Thymus (tissue), 11 donors: ENCODE measurements around the gene TPCN2. TPM values are rescaled to one million over a fixed set of nuclear protein-coding genes. Genes with fewer than 3 reads are reported as not detected.
"Not testable (repeated sequence)": the region's sequence is repeated elsewhere in the genome, so short reads cannot be mapped to it uniquely, and the experiment has no call there.

Experiments used
- DNase-seq, 9 donors: peaks; one replicate each; pipeline ENCODE4 v3.0.0-alpha.2; 2013; ENCODE audit warnings: low spot score in 9 of 9, low read depth in 6 of 9, missing footprints in 1 of 9
- H3K27ac ChIP-seq, 2 donors: one replicate each; pipeline ENCODE4 v1.5.1; 2013; ENCODE audit warnings: control low read depth in 1 of 2, low read depth in 1 of 2, low read length in 1 of 2, mild to moderate bottlenecking in 1 of 2, moderate library complexity in 1 of 2
- H3K27me3 ChIP-seq, 2 donors: one replicate each; pipeline ENCODE4 v1.5.1; 2013; ENCODE audit warnings: low read length in 1 of 2; ENCODE audit not compliant: control insufficient read depth in 2 of 2, insufficient read depth in 1 of 2
- H3K36me3 ChIP-seq, 2 donors: one replicate each; pipeline ENCODE4 v1.5.1; 2013; ENCODE audit warnings: low read length in 1 of 2, mild to moderate bottlenecking in 1 of 2, moderate library complexity in 1 of 2; ENCODE audit not compliant: control insufficient read depth in 2 of 2, insufficient read depth in 2 of 2
- H3K4me1 ChIP-seq, 2 donors: one replicate each; pipeline ENCODE4 v1.5.1; 2013; ENCODE audit warnings: low read length in 2 of 2; ENCODE audit not compliant: control insufficient read depth in 2 of 2, insufficient read depth in 2 of 2
- H3K4me3 ChIP-seq, 2 donors: one replicate each; pipeline ENCODE4 v1.5.1; 2013; ENCODE audit warnings: low read length in 2 of 2, control low read depth in 1 of 2, mild to moderate bottlenecking in 1 of 2
- H3K9me3 ChIP-seq, 2 donors: one replicate each; pipeline ENCODE4 v1.5.1; 2013; ENCODE audit warnings: low read length in 1 of 2, mild to moderate bottlenecking in 1 of 2; ENCODE audit not compliant: control insufficient read depth in 2 of 2, insufficient read depth in 1 of 2
- WGBS: extraction: QIAGEN DNeasy Blood & Tissue Kit; methylation state at CpG from one replicate; pipeline ENCODE4 v1.1.7; 2013; 5-methylcytosine and 5-hydroxymethylcytosine counted together
- polyA plus RNA-seq: library from polyadenylated mRNA; stranded (reverse); fragments of 200-250 nt; gene quantifications from one replicate; pipeline ENCODE4 v1.2.3, GENCODE V29; 2013
- total RNA-seq: library from RNA; stranded (reverse); fragments of 120-200 nt; gene quantifications from one replicate; pipeline ENCODE4 v1.2.4, GENCODE V29; 2013
- donor health status: healthy.

Gene TPCN2
- total and polyA plus RNA-seq, 2 donors = 5.3 to 9.8 TPM

DNA sequence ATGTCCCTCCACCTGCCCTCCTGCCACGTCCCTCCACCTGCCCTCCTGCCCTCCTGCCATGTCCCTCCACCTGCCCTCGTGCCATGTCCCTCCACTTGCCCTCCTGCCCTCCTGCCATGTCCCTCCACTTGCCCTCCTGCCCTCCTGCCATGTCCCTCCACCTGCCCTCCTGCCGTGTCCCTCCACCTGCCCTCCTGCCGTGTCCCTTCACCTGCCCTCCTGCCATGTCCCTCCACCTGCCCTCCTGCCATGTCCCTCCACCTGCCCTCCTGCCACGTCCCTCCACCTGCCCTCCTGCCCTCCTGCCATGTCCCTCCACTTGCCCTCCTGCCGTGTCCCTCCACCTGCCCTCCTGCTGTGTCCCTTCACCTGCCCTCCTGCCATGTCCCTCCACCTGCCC is 28.2 kb downstream of the TPCN2 start:
- H3K4me1 ChIP-seq = peaks cover 2 to 20% of the 10 kb centered on the region in 2 donors
- H3K4me3 ChIP-seq, H3K9me3 ChIP-seq, H3K27ac ChIP-seq, DNase-seq, H3K27me3 ChIP-seq: not testable (repeated sequence)
- 73% methylated on average over 6 of the region's 6 CpGs for WGBS
- H3K36me3 ChIP-seq = peaks cover 24 to 29% of the 10 kb centered on the region in 2 donors

DNA sequence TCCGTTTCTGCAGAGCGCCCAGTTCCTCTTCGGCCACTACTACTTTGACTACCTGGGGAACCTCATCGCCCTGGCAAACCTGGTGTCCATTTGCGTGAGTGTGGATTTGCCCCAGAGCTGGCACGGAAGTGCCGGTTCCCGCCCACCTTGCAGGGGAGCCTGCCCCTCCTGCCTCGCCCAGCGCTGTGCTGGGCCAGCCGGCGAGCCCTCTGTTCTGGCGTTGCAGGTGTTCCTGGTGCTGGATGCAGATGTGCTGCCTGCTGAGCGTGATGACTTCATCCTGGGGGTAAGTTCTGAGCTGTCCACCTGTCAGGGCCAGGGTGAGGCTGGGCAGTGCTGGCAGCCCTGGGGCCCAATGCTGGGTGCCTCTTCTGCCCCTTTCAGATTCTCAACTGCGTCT is 29.8 kb downstream of the TPCN2 start:
- WGBS = 97% methylated on average over 15 of the region's 15 CpGs
- H3K4me1 ChIP-seq = peaks cover 2 to 20% of the 10 kb centered on the region in 2 donors
- no peak overlapping the region for H3K27ac ChIP-seq

DNA sequence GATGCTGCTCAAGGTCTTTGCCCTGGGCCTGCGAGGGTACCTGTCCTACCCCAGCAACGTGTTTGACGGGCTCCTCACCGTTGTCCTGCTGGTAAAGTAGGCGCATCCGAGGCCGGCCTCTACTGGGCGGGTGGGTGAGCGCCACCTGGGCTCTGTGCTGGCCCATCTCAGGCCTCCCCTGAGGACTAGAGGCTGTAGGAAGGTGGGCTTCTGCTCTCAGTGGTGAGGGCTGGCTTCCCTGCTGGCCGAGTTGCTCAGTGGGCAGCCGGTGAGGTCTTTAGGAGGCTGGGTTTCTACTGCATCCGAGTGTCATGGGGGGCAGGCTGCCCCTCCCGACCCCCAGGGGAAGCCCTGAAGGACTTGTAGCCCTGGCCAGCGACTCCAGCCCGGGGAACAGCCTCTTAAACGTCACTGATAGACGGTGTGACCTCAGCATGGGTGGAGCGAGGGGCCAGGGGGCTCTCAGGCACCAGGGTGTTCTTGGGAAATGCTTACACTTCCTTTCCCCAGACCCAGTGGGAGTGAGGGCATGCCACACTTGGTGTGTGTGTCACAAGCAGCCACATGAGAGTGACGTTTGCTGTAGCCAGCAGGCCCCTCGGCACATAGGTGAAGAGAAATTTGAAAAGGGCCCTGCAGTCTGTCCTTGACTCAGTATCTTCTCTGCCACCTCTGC is 30.3 kb downstream of the TPCN2 start:
- no peak for DNase-seq
- H3K27ac ChIP-seq = no peak overlapping the region
- WGBS = 97% methylated on average over 20 of the region's 20 CpGs

More for the DNA sequence above, 29.8 kb downstream of the TPCN2 start:
- no peaks in the 10 kb centered on the region for H3K9me3 ChIP-seq
- no peak for DNase-seq
- peaks cover 21 to 22% of the 10 kb centered on the region in 2 donors for H3K36me3 ChIP-seq
- H3K27me3 ChIP-seq = no peaks in the 10 kb centered on the region
- no peak overlapping the region for H3K4me3 ChIP-seq

DNA sequence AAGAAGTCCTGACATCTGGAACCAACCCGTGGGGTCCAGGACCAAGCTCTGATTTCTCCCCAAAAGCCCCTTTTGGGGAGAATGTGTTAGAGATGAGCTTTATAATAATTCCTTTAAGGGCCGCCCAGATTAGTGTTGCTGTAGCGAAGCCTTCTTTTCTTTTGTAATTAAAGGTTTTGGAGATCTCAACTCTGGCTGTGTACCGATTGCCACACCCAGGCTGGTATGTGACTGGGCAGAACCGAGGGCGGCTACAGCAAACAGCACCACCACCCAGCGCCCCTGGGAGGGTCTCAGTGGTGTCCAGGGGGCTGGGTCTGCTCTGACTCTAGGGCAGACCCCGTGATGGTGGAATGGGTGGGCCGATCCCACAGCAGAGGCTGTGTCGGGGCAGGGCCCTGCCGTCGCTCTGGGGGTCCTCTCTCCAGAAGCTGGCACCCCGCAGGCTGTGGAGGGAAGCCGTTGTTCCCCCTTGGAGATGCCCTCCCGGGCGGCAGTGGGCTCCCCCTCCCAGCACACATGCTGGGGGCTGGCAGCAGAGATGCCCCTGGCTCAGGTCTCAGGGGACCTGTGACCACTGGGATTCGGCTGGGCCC is 31.0 kb downstream of the TPCN2 start:
- H3K27ac ChIP-seq = no peak overlapping the region
- 92% methylated on average over 17 of the region's 17 CpGs for WGBS
- peaks cover 22 to 25% of the 10 kb centered on the region in 2 donors for H3K36me3 ChIP-seq
- H3K27me3 ChIP-seq = no peaks in the 10 kb centered on the region
- no peak overlapping the region for H3K4me3 ChIP-seq
- no peak for DNase-seq
- H3K4me1 ChIP-seq = peaks cover 0 to 12% of the 10 kb centered on the region in 2 donors
- no peaks in the 10 kb centered on the region for H3K9me3 ChIP-seq

More for the DNA sequence above, 30.3 kb downstream of the TPCN2 start:
- no peaks in the 10 kb centered on the region for H3K9me3 ChIP-seq
- no peaks in the 10 kb centered on the region for H3K27me3 ChIP-seq
- peaks cover 21 to 22% of the 10 kb centered on the region in 2 donors for H3K36me3 ChIP-seq
- H3K4me1 ChIP-seq = peaks cover 2 to 18% of the 10 kb centered on the region in 2 donors
- H3K4me3 ChIP-seq = no peak overlapping the region

DNA sequence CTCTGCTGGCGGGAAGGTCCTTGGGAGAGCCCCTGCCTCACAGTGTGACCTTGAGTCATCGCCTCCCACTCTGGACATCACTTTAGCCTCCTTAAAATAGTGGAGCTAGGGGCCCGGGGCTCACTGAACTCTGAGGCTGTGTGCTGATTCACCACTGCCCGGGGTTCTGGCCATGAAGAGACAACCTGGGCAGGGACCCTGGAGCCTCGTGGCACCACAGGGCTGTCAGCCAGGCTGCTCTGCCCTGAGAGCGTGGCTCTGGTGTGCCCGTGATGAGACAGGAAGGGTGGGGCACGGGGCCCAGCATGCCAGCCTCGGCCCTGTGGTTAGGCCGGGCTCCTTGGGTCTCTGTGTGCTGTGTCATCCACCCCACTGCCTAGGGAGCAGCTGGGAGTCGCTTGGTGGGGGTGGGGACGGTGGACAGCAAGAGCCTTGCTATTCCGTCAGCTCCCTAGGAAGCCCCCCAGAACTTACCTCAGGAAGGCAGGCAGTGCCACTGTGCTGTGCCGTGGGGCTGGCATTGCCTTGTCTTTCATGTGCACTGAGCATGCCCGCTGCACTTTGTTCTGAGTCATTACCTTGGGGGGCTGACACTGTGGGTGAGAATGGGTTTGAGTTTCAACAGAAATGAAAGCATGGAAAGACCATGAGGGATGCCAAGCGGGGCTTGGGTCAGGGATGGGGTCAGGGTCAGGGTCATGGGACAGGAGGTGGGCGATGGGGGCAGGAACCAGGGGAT is 31.7 kb downstream of the TPCN2 start:
- H3K27me3 ChIP-seq = no peaks in the 10 kb centered on the region
- no peak for DNase-seq
- WGBS = 49% methylated on average over 17 of the region's 17 CpGs
- H3K27ac ChIP-seq = no peak overlapping the region
- H3K36me3 ChIP-seq = peaks cover 22 to 28% of the 10 kb centered on the region in 2 donors
- H3K4me1 ChIP-seq = peaks cover 0 to 8% of the 10 kb centered on the region in 2 donors
- H3K4me3 ChIP-seq = no peak overlapping the region
- H3K9me3 ChIP-seq = no peaks in the 10 kb centered on the region

DNA sequence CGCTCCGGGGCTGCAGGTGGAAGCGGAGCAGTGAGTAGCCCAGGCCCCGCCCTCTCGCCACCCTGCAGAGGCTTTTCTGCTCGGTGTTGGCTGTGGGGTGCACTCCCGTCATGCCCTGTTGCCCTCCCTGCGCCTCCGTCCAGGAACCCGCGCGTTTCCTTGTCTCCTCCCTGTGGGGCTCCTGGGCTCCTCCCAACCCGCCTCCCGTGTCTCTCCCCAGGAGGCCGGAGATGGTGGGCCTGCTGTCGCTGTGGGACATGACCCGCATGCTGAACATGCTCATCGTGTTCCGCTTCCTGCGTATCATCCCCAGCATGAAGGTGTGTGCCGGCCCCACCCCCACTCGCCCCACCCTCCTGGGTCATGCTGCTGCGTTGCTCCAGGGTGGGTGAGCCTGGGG is 32.4 kb downstream of the TPCN2 start:
- no peak for DNase-seq
- no peak overlapping the region for H3K4me3 ChIP-seq
- WGBS = 99% methylated on average over 23 of the region's 23 CpGs
- no peak overlapping the region for H3K27ac ChIP-seq
- peaks cover 0 to 2% of the 10 kb centered on the region in 2 donors for H3K4me1 ChIP-seq
- no peaks in the 10 kb centered on the region for H3K27me3 ChIP-seq
- peaks cover 22 to 36% of the 10 kb centered on the region in 2 donors for H3K36me3 ChIP-seq
- H3K9me3 ChIP-seq = no peaks in the 10 kb centered on the region

DNA sequence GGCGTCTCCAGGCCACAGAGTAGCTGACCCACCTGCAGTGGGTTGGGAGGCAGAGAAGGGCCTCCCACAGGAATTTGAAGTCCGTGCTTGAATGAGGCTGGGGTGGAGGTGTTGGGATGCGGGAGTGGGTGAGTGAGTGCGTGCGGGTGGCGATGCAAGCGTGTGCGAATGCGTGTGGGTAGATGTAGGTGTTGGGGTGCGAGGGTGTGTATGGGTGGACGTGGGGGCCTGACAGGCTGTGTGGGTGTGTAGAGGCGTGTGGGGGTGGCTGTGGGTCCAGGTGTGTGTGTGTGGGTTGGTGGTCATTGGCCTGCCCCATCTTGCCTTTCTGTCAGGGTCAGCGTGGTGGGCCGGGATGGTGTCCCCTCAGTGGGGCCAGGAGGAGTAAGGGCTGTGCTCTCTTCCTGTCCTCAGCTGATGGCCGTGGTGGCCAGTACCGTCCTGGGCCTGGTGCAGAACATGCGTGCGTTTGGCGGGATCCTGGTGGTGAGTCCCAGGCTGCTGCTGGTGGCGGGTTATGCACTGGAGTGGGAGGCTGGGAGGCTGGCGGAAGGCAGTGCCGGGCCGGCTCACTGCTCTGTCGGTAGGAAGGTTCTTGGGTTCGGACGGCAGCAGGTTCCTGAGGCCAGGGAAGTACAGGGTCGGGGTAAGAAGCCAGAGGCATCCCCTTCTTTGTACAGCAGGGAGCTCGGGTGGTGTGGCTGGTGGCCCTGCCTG is 35.0 kb downstream of the TPCN2 start:
- 98% methylated on average over 28 of the region's 28 CpGs for WGBS
- Histone ChIP-seq H3K9me3 (no peaks in the 10 kb centered on the region), H3K36me3 (peaks cover 26 to 49% of the 10 kb centered on the region in 2 donors), H3K27me3 (no peaks in the 10 kb centered on the region), H3K4me3 (no peak overlapping the region), H3K27ac (no peak overlapping the region), H3K4me1 (no peaks in the 10 kb centered on the region)
- no peak for DNase-seq

DNA sequence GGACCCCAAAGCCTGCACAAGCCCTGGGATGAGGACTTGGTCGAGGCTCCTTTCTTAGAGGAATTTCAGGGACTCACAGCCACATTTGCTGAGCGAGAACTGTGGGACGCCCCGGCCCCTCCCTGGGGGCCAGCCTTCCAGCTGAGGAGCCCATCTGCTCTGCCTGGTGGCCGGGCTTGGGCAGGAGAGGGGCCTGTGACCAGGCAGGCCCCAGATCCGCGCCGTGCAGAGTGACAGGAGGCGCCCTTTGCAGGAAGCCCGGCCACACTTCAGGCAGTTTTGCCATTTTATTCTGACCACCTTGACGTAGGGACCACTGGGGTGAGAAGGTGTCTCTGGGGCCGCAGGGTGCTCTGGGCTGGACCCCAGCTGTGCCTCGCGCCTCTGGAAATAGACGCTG is 35.6 kb downstream of the TPCN2 start:
- Histone ChIP-seq H3K4me1 (no peaks in the 10 kb centered on the region), H3K27ac (no peak overlapping the region)
- no peak for DNase-seq

More for the DNA sequence above, 35.6 kb downstream of the TPCN2 start:
- H3K36me3 ChIP-seq = peaks cover 21 to 51% of the 10 kb centered on the region in 2 donors
- WGBS = 91% methylated on average over 15 of the region's 15 CpGs
- no peaks in the 10 kb centered on the region for H3K9me3 ChIP-seq
- no peaks in the 10 kb centered on the region for H3K27me3 ChIP-seq
- no peak overlapping the region for H3K4me3 ChIP-seq
